Endothelial cell of umbilical vein (primary cell): ENCODE data around the gene ELOVL2. TPM values are rescaled to one million over a fixed set of nuclear protein-coding genes. Genes with fewer than 3 reads are reported as not detected.
"Not testable (repeated sequence)": the region's sequence is repeated elsewhere in the genome, so short reads cannot be mapped to it uniquely, and the experiment has no call there.

Source experiments
- BruUV-seq: library from RNA; stranded (reverse); fragments of 400-500 nt; replicated peaks from 2 replicates; lab custom pipeline; 2021; lab: Mats Ljungman, UMichigan
- CTCF ChIA-PET: fragments of 300-600, 350-600 bp; sonication (Branson Sonifier 250); formaldehyde crosslinking; loops from one replicate; lab custom pipeline; 2021; ENCODE audit warnings: antibody characterized with exemption, inconsistent platforms; lab: Charles Lee
- POLR2A ChIA-PET: fragments of 300-600, 350-600 bp; sonication (Branson Sonifier 250); formaldehyde crosslinking; loops from one replicate; lab custom pipeline; 2021; ENCODE audit warnings: antibody characterized with exemption, inconsistent platforms; lab: Charles Lee
- DNase-seq: peaks from one replicate; pipeline ENCODE4 v3.0.0-alpha.2; 2011; ENCODE audit warnings: low read depth, low spot score
- FAIRE-seq: peaks from 2 replicates; lab custom pipeline; 2011; peaks lifted over from hg19 to GRCh38; lab: Jason Lieb, UNC
- H2AFZ ChIP-seq: 2 replicates; pipeline ENCODE4 v1.6.0; 2012; ENCODE audit warnings: low read depth, low read length, control low read depth, inconsistent platforms
- H3K27ac ChIP-seq: 2 replicates; pipeline ENCODE4 v1.5.1; 2011; ENCODE audit warnings: low read depth, mild to moderate bottlenecking, control low read depth, low read length, moderate library complexity; ENCODE audit not compliant: insufficient read depth
- H3K27me3 ChIP-seq, 2 experiments: 2 replicates each; pipeline versions ENCODE4 v1.6.0 to v1.6.1; 2011; ENCODE audit warnings: low read length in 2 of 2, mixed read lengths in 1 of 2; ENCODE audit not compliant: control insufficient read depth in 2 of 2, insufficient read depth in 2 of 2
- H3K36me3 ChIP-seq, 2 experiments: 2 replicates in 1 of 2; 3 replicates in 1 of 2; pipeline ENCODE4 v1.5.1; 2011; ENCODE audit warnings: low read length in 2 of 2, mild to moderate bottlenecking in 1 of 2, moderate library complexity in 1 of 2; ENCODE audit not compliant: control insufficient read depth in 2 of 2, insufficient read depth in 2 of 2; ENCODE audit errors: extremely low read depth in 1 of 2
- H3K4me1 ChIP-seq: 3 replicates; pipeline ENCODE4 v1.5.1; 2011; ENCODE audit warnings: mild to moderate bottlenecking, low read length; ENCODE audit not compliant: control insufficient read depth, insufficient read depth; ENCODE audit errors: extremely low read depth
- H3K4me2 ChIP-seq: 2 replicates; pipeline ENCODE4 v1.6.1; 2011; ENCODE audit warnings: low read length, control low read depth, mixed read lengths; ENCODE audit not compliant: insufficient read depth
- H3K4me3 ChIP-seq, 3 experiments: fragments of 200-600 bp in 1 of 3; sonication (generic), shearing (Covaris generic) in 1 of 3; replicated peaks in 1 of 3; 2 replicates each; pipeline ENCODE4 v1.5.1; 2011 to 2016; ENCODE audit warnings: control low read depth in 3 of 3, low read length in 3 of 3, mild to moderate bottlenecking in 2 of 3, inconsistent platforms in 1 of 3, low read depth in 1 of 3, moderate library complexity in 1 of 3; ENCODE audit not compliant: insufficient read depth in 1 of 3
- H3K79me2 ChIP-seq: 2 replicates; pipeline ENCODE4 v1.6.0; 2012; ENCODE audit warnings: low read length, inconsistent platforms; ENCODE audit not compliant: control insufficient read depth, insufficient read depth
- H3K9ac ChIP-seq: replicated peaks from 2 replicates; pipeline ENCODE3; 2011; ENCODE audit warnings: low read length, control low read depth; ENCODE audit not compliant: insufficient read depth; ENCODE audit errors: extremely low read depth
- H3K9me1 ChIP-seq: replicated peaks from 3 replicates; pipeline ENCODE4 v1.6.0; 2011; ENCODE audit warnings: mild to moderate bottlenecking, low read length; ENCODE audit not compliant: control insufficient read depth, insufficient read depth; ENCODE audit errors: extremely low read depth
- H3K9me3 ChIP-seq: replicated peaks from 2 replicates; pipeline ENCODE4 v1.5.1; 2012; ENCODE audit warnings: low read length, inconsistent platforms; ENCODE audit not compliant: control insufficient read depth, insufficient read depth
- H4K20me1 ChIP-seq: replicated peaks from 2 replicates; pipeline ENCODE3; 2011; ENCODE audit warnings: mild to moderate bottlenecking, low read length; ENCODE audit not compliant: control insufficient read depth, insufficient read depth; ENCODE audit errors: extremely low read depth
- CTCF ChIP-seq, 2 donors: IDR thresholded peaks; 1 replicate in 1 of 2; 2 replicates in 1 of 2; pipeline ENCODE4 v1.5.1; 2011; ENCODE audit warnings: low read length in 2 of 2, mild to moderate bottlenecking in 2 of 2, moderate library complexity in 2 of 2, control low read depth in 1 of 2, inconsistent platforms in 1 of 2, low read depth in 1 of 2; ENCODE audit not compliant: insufficient read depth in 1 of 2; ENCODE audit errors: extremely low read depth in 1 of 2
- EZH2 ChIP-seq: IDR thresholded peaks from 2 replicates; pipeline ENCODE4 v1.6.1; 2012; ENCODE audit warnings: borderline replicate concordance, low read depth, mild to moderate bottlenecking, moderate library complexity, low read length, inconsistent platforms; ENCODE audit not compliant: severe bottlenecking
- FOS ChIP-seq: IDR thresholded peaks from 2 replicates; pipeline ENCODE4 v1.6.1; 2011; ENCODE audit warnings: mild to moderate bottlenecking, low read length, moderate library complexity, borderline replicate concordance; ENCODE audit not compliant: insufficient read depth
- GATA2 ChIP-seq: IDR thresholded peaks from 2 replicates; pipeline ENCODE4 v1.7.0; 2011; ENCODE audit warnings: low read depth, mild to moderate bottlenecking, moderate library complexity, mixed read lengths, low read length; ENCODE audit not compliant: insufficient read length, insufficient read depth
- JUN ChIP-seq: IDR thresholded peaks from 2 replicates; pipeline ENCODE4 v1.6.1; 2011; ENCODE audit warnings: borderline replicate concordance, low read depth; ENCODE audit not compliant: insufficient read length, insufficient read depth
- MAX ChIP-seq: IDR thresholded peaks from 2 replicates; pipeline ENCODE4 v1.6.1; 2011; ENCODE audit not compliant: insufficient read depth, insufficient read length
- MYC ChIP-seq: IDR thresholded peaks from one replicate; pipeline ENCODE4 v1.6.1; 2011; ENCODE audit warnings: mild to moderate bottlenecking, low read depth, low read length
- POLR2A ChIP-seq: IDR thresholded peaks from 2 replicates; pipeline ENCODE4 v1.6.1; 2012; ENCODE audit warnings: low read depth, mild to moderate bottlenecking, control low read depth, low read length
- POLR2AphosphoS5 ChIP-seq: IDR thresholded peaks from 2 replicates; pipeline ENCODE4 v1.6.1; 2012; ENCODE audit warnings: low read depth, mild to moderate bottlenecking, control low read depth, low read length, moderate library complexity; ENCODE audit not compliant: insufficient read depth
- dilution Hi-C: fragments of 300-500 bp; cut with MboI; formaldehyde crosslinking; loops from one replicate; pipeline ENCODE4 v1.15.0; 2019; ENCODE audit warnings: low sequenced_read_pairs; ENCODE audit not compliant: extremely low pct_ligation_motif_present
- intact Hi-C: fragments of 100-400 bp; cut with micrococcal nuclease; formaldehyde crosslinking; loops from one replicate; pipeline ENCODE4 v1.10.0; 2022
- polyA plus RNA-seq, 4 experiments: library from polyadenylated mRNA; depleted of rRNA in 3 of 4; stranded (reverse) in 3 of 4; unstranded in 1 of 4; fragments of >200 nt; gene quantifications; 2 replicates each; pipeline versions ENCODE4 v1.2.1 to v1.2.3, GENCODE V29; 2011 to 2012; ENCODE audit warnings: missing spikeins in 1 of 4
- total RNA-seq: library from RNA; stranded (reverse); gene quantifications from 2 replicates; pipeline ENCODE4 v1.2.3, GENCODE V29; 2021

Gene ELOVL2
- total and polyA plus RNA-seq, 2 donors (not counting 3 experiments of a cell fraction or from before 2014, with no cell fraction given) = not detected

GRCh38 chr6:11006061-11006460 lies 38.0 kb downstream of the ELOVL2 start:
- Histone ChIP-seq H3K4me1 (peaks cover 8% of the 10 kb centered on the region), H3K27me3 (peaks cover 0 to 4% of the 10 kb centered on the region in 2 experiments), H3K36me3 (no peaks in the 10 kb centered on the region), H3K4me3 (no peak overlapping the region), H3K9ac (no peak overlapping the region), H4K20me1 (no peaks in the 10 kb centered on the region), H3K79me2 (no peaks in the 10 kb centered on the region), H2AFZ (no peak overlapping the region), H3K4me2 (no peak overlapping the region), H3K9me1 (no peaks in the 10 kb centered on the region), H3K27ac (no peak overlapping the region), H3K9me3 (no peaks in the 10 kb centered on the region)
- no peak for FAIRE-seq
- CTCF ChIA-PET = interaction anchor here (1.2 to 1.6 kb wide), 2 partner anchors 52 to 63 kb away, joined by 4 to 5 read pairs; no protein-coding TSS in a partner anchor
- dilution Hi-C loops = no loop called here
- POLR2A ChIA-PET = no interaction called here
- intact Hi-C loops = no loop called here
- DNase-seq = no peak
- BruUV-seq = no TSS peak
- TF ChIP-seq MYC (no peak), GATA2 (no peak), MAX (no peak), EZH2 (no peak), CTCF (IDR thresholded peaks at IDR 0.05; ENCODE audit: extremely low read depth in 1 of 2, insufficient read depth in 1 of 2, low read depth in 1 of 2, low read length in 2 of 2) (no peak), FOS (no peak), POLR2AphosphoS5 (no peak), JUN (no peak), POLR2A (no peak)

GRCh38 chr6:11003297-11003696 lies 40.8 kb downstream of the ELOVL2 start:
- H3K4me2 ChIP-seq, H3K36me3 ChIP-seq, H4K20me1 ChIP-seq, BruUV-seq, DNase-seq, intact Hi-C loops, H3K79me2 ChIP-seq, H2AFZ ChIP-seq, H3K27ac ChIP-seq, POLR2A ChIA-PET, H3K9me1 ChIP-seq, H3K27me3 ChIP-seq, H3K9me3 ChIP-seq, H3K4me1 ChIP-seq, H3K4me3 ChIP-seq, H3K9ac ChIP-seq, FAIRE-seq, dilution Hi-C loops: not testable (repeated sequence)
- CTCF ChIA-PET = interaction anchor here (1.0 to 2.4 kb wide), 3 partner anchors 9 to 49 kb away, joined by 3 to 5 read pairs (median 4); no protein-coding TSS in a partner anchor
